ENCODE data around the gene KIF23. TPM values are rescaled to one million over a fixed set of nuclear protein-coding genes. Genes with fewer than 3 reads are reported as not detected.

The KIF23 gene
- total RNA-seq, 1 experiment from 2014 or later, result 87.8 TPM

DNA sequence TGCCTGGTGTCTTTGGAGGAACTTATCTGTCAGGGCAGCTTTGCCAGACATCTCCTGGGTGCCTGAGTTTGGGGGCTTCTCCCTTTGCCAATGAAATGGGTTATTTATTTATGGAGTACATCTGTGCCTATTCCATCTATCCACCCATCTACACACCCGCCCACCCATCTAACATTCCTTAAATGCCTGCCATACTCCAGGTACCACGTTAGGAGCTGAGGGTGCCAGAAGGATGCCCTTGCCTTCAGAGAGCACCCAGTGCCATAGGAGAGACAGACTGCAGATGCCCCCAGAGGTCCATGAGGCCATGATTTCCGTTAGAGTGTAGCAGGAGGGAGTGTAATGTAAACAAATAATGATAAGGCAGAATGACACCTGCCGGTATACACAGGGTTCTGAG lies 21.8 kb upstream of the KIF23 start (continued):
- TF ChIP-seq ZNF532 (CRISPR knock-in tag; IDR thresholded peaks at IDR 0.05; ENCODE audit: borderline replicate concordance) (no peak), MXD4 (CRISPR knock-in tag; IDR thresholded peaks at IDR 0.05; ENCODE audit: borderline replicate concordance) (no peak), SMAD4 (CRISPR knock-in tag; IDR thresholded peaks at IDR 0.05) (no peak), ZNF219 (CRISPR knock-in tag; IDR thresholded peaks at IDR 0.05; ENCODE audit: borderline replicate concordance) (no peak), ZNF232 (CRISPR knock-in tag; IDR thresholded peaks at IDR 0.05) (no peak), NFYB (CRISPR knock-in tag; conservative IDR thresholded peaks at IDR 0.05; ENCODE audit: low read depth) (no peak), ZNF263 (CRISPR knock-in tag; IDR thresholded peaks at IDR 0.05; ENCODE audit: low read depth) (no peak), PRDM15 (CRISPR knock-in tag; IDR thresholded peaks at IDR 0.05) (no peak), CREM (CRISPR knock-in tag; IDR thresholded peaks at IDR 0.05) (no peak)

DNA sequence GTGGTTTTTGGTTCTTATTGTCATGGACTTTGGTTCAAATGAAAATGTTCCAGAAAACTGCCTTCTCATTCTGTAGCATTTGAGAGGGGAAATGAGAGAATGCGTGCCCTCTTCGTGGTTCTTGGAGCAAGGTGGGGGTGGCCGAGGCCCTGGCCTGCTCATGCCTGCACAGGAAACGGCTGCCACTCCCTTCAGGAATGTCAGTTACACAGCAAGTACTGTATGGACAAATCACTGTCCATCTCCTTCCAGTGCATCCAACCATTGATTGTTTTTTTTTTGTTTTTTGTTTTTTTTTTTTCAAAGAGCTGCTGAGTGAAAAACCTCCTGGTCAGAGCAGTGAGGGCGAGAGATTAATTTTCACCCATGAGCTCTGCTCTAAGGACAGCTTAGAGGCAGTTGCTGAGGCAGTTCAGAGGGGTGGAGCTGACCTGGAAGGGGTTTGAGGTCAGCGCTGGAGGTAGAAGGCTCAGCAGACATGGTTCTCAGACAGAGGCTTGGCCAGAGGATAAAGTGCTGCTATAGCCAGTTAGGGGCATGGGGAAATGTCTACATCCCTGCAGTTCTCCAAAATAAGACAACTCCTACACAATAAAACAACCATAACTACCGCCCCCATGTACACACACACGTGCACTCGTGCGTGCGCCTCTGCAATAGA lies 20.2 kb upstream of the KIF23 start:
- no peak for DNase-seq (ENCODE audit: low spot score)
- Mint-ChIP-seq H3K4me1 (peaks cover 20% of the 10 kb centered on the region), H3K36me3 (no peaks in the 10 kb centered on the region; the same call in 1 of the 2 replicates), H3K27me3 (ENCODE audit: low read depth) (no peaks in the 10 kb centered on the region), H3K27ac (no peak overlapping the region), H3K4me3 (no peak overlapping the region), H3K9me3 (no peaks in the 10 kb centered on the region)
- peak; percentile 21 for ATAC-seq
- POLR2A ChIA-PET, result interaction anchor here (0.9 to 1.1 kb wide), 2 partner anchors 94 to 309 kb away, joined by 3 to 4 read pairs; no protein-coding TSS in a partner anchor
- CTCF ChIA-PET, result interaction anchor here (0.6 to 3.4 kb wide), 35 partner anchors 9 to 687 kb away, joined by 3 to 23 read pairs (median 4); partner anchors contain the start of genes GLCE and KIF23
- TF ChIP-seq ZNF425 (CRISPR knock-in tag; conservative IDR thresholded peaks at IDR 0.05) (no peak), HMGXB4 (CRISPR knock-in tag; IDR thresholded peaks at IDR 0.05) (0 out of 2 replicates have a peak, but pooled peaks have one; percentile 12)
